H1 (cell line): ENCODE results near the gene IL2RG. TPM values are rescaled to one million over a fixed set of nuclear protein-coding genes. Genes with fewer than 3 reads are reported as not detected.

Experiments used
- CTCF ChIA-PET: fragments of 300-600 bp; sonication (Branson Sonifier 250); formaldehyde crosslinking; loops from one replicate; lab custom pipeline; 2021; ENCODE audit not compliant: partially characterized antibody; lab: Charles Lee
- POLR2A ChIA-PET: fragments of 300-600 bp; sonication (Branson Sonifier 250); formaldehyde crosslinking; loops from one replicate; lab custom pipeline; 2021; ENCODE audit warnings: inconsistent platforms; ENCODE audit not compliant: partially characterized antibody; lab: Charles Lee
- DNase-seq, 2 experiments: peaks; one replicate each; pipeline versions ENCODE4 v3.0.0 to v3.0.0-alpha.2; 2010 to 2022; ENCODE audit warnings: low spot score in 2 of 2, low read depth in 1 of 2, mixed read lengths in 1 of 2
- FAIRE-seq: peaks from 2 replicates; lab custom pipeline; 2011; peaks lifted over from hg19 to GRCh38; lab: Jason Lieb, UNC
- H2AFZ ChIP-seq: 2 replicates; pipeline ENCODE4 v1.8.1; 2012; ENCODE audit warnings: low read length, inconsistent platforms
- H2AK5ac ChIP-seq: 2 replicates; pipeline ENCODE4 v1.6.1; 2013; ENCODE audit warnings: low read depth, low read length
- H2BK120ac ChIP-seq: replicated peaks from 2 replicates; pipeline ENCODE3; 2013; ENCODE audit warnings: low read depth, low read length, inconsistent platforms
- H2BK12ac ChIP-seq: 2 replicates; pipeline ENCODE4 v1.6.1; 2013; ENCODE audit warnings: low read depth, low read length
- H2BK15ac ChIP-seq: 2 replicates; pipeline ENCODE4 v1.6.1; 2013; ENCODE audit warnings: low read length
- H2BK20ac ChIP-seq: 2 replicates; pipeline ENCODE4 v1.6.1; 2013; ENCODE audit warnings: low read length
- H2BK5ac ChIP-seq: 2 replicates; pipeline ENCODE4 v1.6.1; 2013; ENCODE audit warnings: low read depth, low read length
- H3K14ac ChIP-seq: 2 replicates; pipeline ENCODE4 v1.6.1; 2013; ENCODE audit warnings: inconsistent platforms; ENCODE audit not compliant: insufficient read length
- H3K18ac ChIP-seq: 2 replicates; pipeline ENCODE4 v1.6.1; 2013; ENCODE audit warnings: low read length; ENCODE audit errors: extremely low read depth
- H3K23ac ChIP-seq: 2 replicates; pipeline ENCODE4 v1.6.1; 2013; ENCODE audit warnings: inconsistent platforms; ENCODE audit not compliant: insufficient read length
- H3K23me2 ChIP-seq: 2 replicates; pipeline ENCODE4 v1.6.1; 2013; ENCODE audit warnings: low read depth, low read length
- H3K27ac ChIP-seq: 2 replicates; pipeline ENCODE4 v1.6.1; 2011; ENCODE audit warnings: low read depth, low read length, inconsistent platforms
- H3K27me3 ChIP-seq, 4 experiments: replicated peaks in 1 of 4; 1 replicate in 1 of 4; 2 replicates in 3 of 4; pipeline versions ENCODE4 v1.6.1 to v1.8.1; 2011 to 2013; ENCODE audit warnings: low read length in 3 of 4, mild to moderate bottlenecking in 3 of 4, inconsistent platforms in 2 of 4, mixed read lengths in 2 of 4, moderate library complexity in 1 of 4; ENCODE audit not compliant: control insufficient read depth in 3 of 4, insufficient read depth in 3 of 4; ENCODE audit errors: extremely low read depth in 1 of 4
- H3K36me3 ChIP-seq, 4 experiments: 2 replicates each; pipeline versions ENCODE4 v1.6.1 to v1.8.1; 2011 to 2013; ENCODE audit warnings: mild to moderate bottlenecking in 4 of 4, low read length in 3 of 4, moderate library complexity in 2 of 4, control low read depth in 1 of 4, inconsistent platforms in 1 of 4; ENCODE audit not compliant: insufficient read depth in 4 of 4, control insufficient read depth in 2 of 4
- H3K4ac ChIP-seq: replicated peaks from 2 replicates; pipeline ENCODE3; 2013; ENCODE audit warnings: low read length, low read depth, mixed read lengths, inconsistent platforms; ENCODE audit not compliant: insufficient read length
- H3K4me1 ChIP-seq, 4 experiments: replicated peaks in 1 of 4; 1 replicate in 1 of 4; 2 replicates in 3 of 4; pipeline versions ENCODE4 v1.6.1 to v1.8.1; 2011 to 2013; ENCODE audit warnings: low read length in 3 of 4, inconsistent platforms in 2 of 4, mixed read lengths in 1 of 4; ENCODE audit not compliant: insufficient read depth in 4 of 4, control insufficient read depth in 3 of 4
- H3K4me2 ChIP-seq, 2 experiments: 2 replicates each; pipeline versions ENCODE4 v1.6.1 to v1.8.1; 2011 to 2013; ENCODE audit warnings: low read depth in 2 of 2, low read length in 2 of 2, control low read depth in 1 of 2, inconsistent platforms in 1 of 2, mild to moderate bottlenecking in 1 of 2; ENCODE audit not compliant: insufficient read depth in 1 of 2
- H3K4me3 ChIP-seq, 4 experiments: fragments of 200-600, 300-600 bp in 1 of 4; sonication (generic), shearing (Covaris generic), sonication (Bioruptor Twin) in 1 of 4; 2 replicates each; pipeline versions ENCODE4 v1.5.1 to v1.8.1; 2011 to 2016; ENCODE audit warnings: low read length in 4 of 4, low read depth in 3 of 4, control low read depth in 2 of 4, inconsistent platforms in 2 of 4, mild to moderate bottlenecking in 2 of 4, mixed read lengths in 1 of 4, moderate library complexity in 1 of 4; ENCODE audit not compliant: insufficient read depth in 2 of 4; ENCODE audit errors: extremely low read depth in 1 of 4
- H3K56ac ChIP-seq: replicated peaks from 2 replicates; pipeline ENCODE3; 2013; ENCODE audit warnings: low read depth, mild to moderate bottlenecking, mixed read lengths, low read length, inconsistent platforms; ENCODE audit not compliant: insufficient read length
- H3K79me1 ChIP-seq: 2 replicates; pipeline ENCODE4 v1.6.1; 2013; ENCODE audit warnings: low read depth, low read length, control low read depth
- H3K79me2 ChIP-seq, 2 experiments: 2 replicates each; pipeline versions ENCODE4 v1.6.1 to v1.8.1; 2012 to 2013; ENCODE audit warnings: low read length in 2 of 2, mild to moderate bottlenecking in 2 of 2, inconsistent platforms in 1 of 2; ENCODE audit not compliant: insufficient read depth in 2 of 2, control insufficient read depth in 1 of 2
- H3K9ac ChIP-seq, 4 experiments: replicated peaks in 1 of 4; 1 replicate in 1 of 4; 2 replicates in 3 of 4; pipeline versions ENCODE4 v1.6.1 to v1.8.1; 2011 to 2013; ENCODE audit warnings: low read depth in 3 of 4, low read length in 3 of 4, control low read depth in 2 of 4, mild to moderate bottlenecking in 2 of 4, moderate library complexity in 2 of 4, inconsistent platforms in 1 of 4; ENCODE audit errors: extremely low read depth in 1 of 4
- H3K9me3 ChIP-seq, 2 experiments: 2 replicates each; pipeline versions ENCODE4 v1.6.1 to v1.8.1; 2012 to 2013; ENCODE audit warnings: mild to moderate bottlenecking in 2 of 2, moderate library complexity in 2 of 2, control low read depth in 1 of 2, inconsistent platforms in 1 of 2, low read depth in 1 of 2, low read length in 1 of 2, mixed read lengths in 1 of 2; ENCODE audit not compliant: insufficient read depth in 2 of 2
- H4K20me1 ChIP-seq, 2 experiments: replicated peaks in 1 of 2; 2 replicates each; pipeline versions ENCODE3 to v1.8.1; 2011 to 2013; ENCODE audit warnings: inconsistent platforms in 2 of 2, low read length in 2 of 2, mild to moderate bottlenecking in 1 of 2; ENCODE audit not compliant: insufficient read depth in 2 of 2, control insufficient read depth in 1 of 2
- H4K5ac ChIP-seq: 2 replicates; pipeline ENCODE4 v1.6.1; 2013; ENCODE audit warnings: low read length, low read depth, mixed read lengths, inconsistent platforms; ENCODE audit not compliant: insufficient read length
- H4K8ac ChIP-seq: 2 replicates; pipeline ENCODE4 v1.8.0; 2013; ENCODE audit warnings: mild to moderate bottlenecking, moderate library complexity, low read length, inconsistent platforms; ENCODE audit not compliant: insufficient read depth; ENCODE audit errors: extremely low read depth
- H4K91ac ChIP-seq: replicated peaks from 2 replicates; pipeline ENCODE3; 2013; ENCODE audit warnings: low read length, mixed read lengths, inconsistent platforms; ENCODE audit not compliant: insufficient read length
- CHD1 ChIP-seq: IDR thresholded peaks from 2 replicates; pipeline ENCODE4 v1.6.1; 2012; ENCODE audit warnings: low read depth, low read length, improper control_type of control experiment
- CTBP2 ChIP-seq: IDR thresholded peaks from 2 replicates; pipeline ENCODE4 v1.7.0; 2011; ENCODE audit warnings: borderline replicate concordance, mild to moderate bottlenecking, moderate library complexity, mixed read lengths, low read length; ENCODE audit not compliant: insufficient read depth, insufficient read length
- CTCF ChIP-seq, 3 experiments: IDR thresholded peaks; 1 replicate in 2 of 3; 2 replicates in 1 of 3; pipeline versions ENCODE4 v1.5.1 to v1.6.1; 2011; ENCODE audit warnings: low read length in 3 of 3, mild to moderate bottlenecking in 3 of 3, inconsistent platforms in 2 of 3, low read depth in 1 of 3, moderate library complexity in 1 of 3; ENCODE audit not compliant: insufficient read depth in 1 of 3; ENCODE audit errors: control extremely low read depth in 1 of 3
- EP300 ChIP-seq, 2 experiments: IDR thresholded peaks; 1 replicate in 1 of 2; 2 replicates in 1 of 2; pipeline ENCODE4 v1.6.1; 2011 to 2012; ENCODE audit warnings: low read depth in 2 of 2, low read length in 2 of 2, mild to moderate bottlenecking in 2 of 2, borderline replicate concordance in 1 of 2, inconsistent platforms in 1 of 2, moderate library complexity in 1 of 2
- JUN ChIP-seq: IDR thresholded peaks from 2 replicates; pipeline ENCODE4 v1.6.1; 2011; ENCODE audit warnings: low read depth, mild to moderate bottlenecking, improper control_type of control experiment, low read length
- RBBP5 ChIP-seq: IDR thresholded peaks from 2 replicates; pipeline ENCODE4 v1.7.1; 2012; ENCODE audit warnings: low read depth, mild to moderate bottlenecking, inconsistent platforms, low read length, moderate library complexity, borderline replicate concordance
- RXRA ChIP-seq: IDR thresholded peaks from 2 replicates; pipeline ENCODE4 v1.6.1; 2011; ENCODE audit warnings: low read depth, mild to moderate bottlenecking, low read length, moderate library complexity; ENCODE audit not compliant: insufficient read depth
- TAF7 ChIP-seq: optimal IDR thresholded peaks from 2 replicates; pipeline ENCODE3; 2011; ENCODE audit warnings: low read depth, mild to moderate bottlenecking, inconsistent platforms, low read length, moderate library complexity, borderline replicate concordance
- WGBS, 2 experiments: shearing (Covaris generic) in 1 of 2; methylation state at CpG; one replicate each; pipeline versions ENCODE4 v1.1.6 to v1.1.7; 2013 to 2015; ENCODE audit warnings: low lambda C conversion rate in 2 of 2, mixed read lengths in 2 of 2, inconsistent platforms in 1 of 2, low coverage in 1 of 2, missing lambda C conversion rate in 1 of 2; ENCODE audit not compliant: insufficient replicate concordance in 2 of 2, insufficient coverage in 1 of 2, insufficient read length in 1 of 2; ENCODE audit errors: extremely low coverage in 1 of 2, missing lambda C conversion rate in 1 of 2; 5-methylcytosine and 5-hydroxymethylcytosine counted together
- polyA plus RNA-seq, 7 experiments: library from polyadenylated mRNA; depleted of rRNA in 3 of 7; stranded (reverse) in 5 of 7; unstranded in 2 of 7; fragments of >200 nt in 5 of 7; fragments of 200-250 nt in 2 of 7; gene quantifications; 1 replicate in 5 of 7; 2 replicates in 1 of 7; 4 replicates in 1 of 7; pipeline versions ENCODE4 v1.2.1 to v1.2.3, GENCODE V29; 2011 to 2013; ENCODE audit warnings: missing spikeins in 2 of 7, mixed read lengths in 2 of 7
- total RNA-seq: library from RNA; stranded (reverse); fragmentation: NEBNext Ultra II Directional; extraction: Animal tissue kit (Norgen Biotek cat#: 25700); gene quantifications from 2 replicates; pipeline ENCODE4 v1.2.1, GENCODE V29; 2021

Gene IL2RG
- total and polyA plus RNA-seq, 2 of the 8 experiments (the other 6 are each of a cell fraction or from before 2014, with no cell fraction given) = not detected

GRCh38 chrX:71147496-71148277, 36.3 kb upstream of the IL2RG start:
- Histone ChIP-seq H3K9ac (no peak overlapping the region), H3K23ac (no peak overlapping the region), H2AFZ (no peak overlapping the region), H2BK20ac (no peak overlapping the region), H3K4me2 (no peak overlapping the region; a peak in 1 of 4 replicates), H2BK5ac (no peak overlapping the region), H3K4me3 (no peak overlapping the region), H2BK120ac (no peak overlapping the region), H3K14ac (no peak overlapping the region), H3K9me3 (no peaks in the 10 kb centered on the region), H4K5ac (no peak overlapping the region), H3K27ac (no peak overlapping the region), H2BK15ac (no peak overlapping the region), H3K27me3 (no peaks in the 10 kb centered on the region), H3K79me2 (no peaks in the 10 kb centered on the region), H3K56ac (no peak overlapping the region), H3K23me2 (peaks cover 5% of the 10 kb centered on the region; the same call in 1 of the 2 replicates), H3K79me1 (no peaks in the 10 kb centered on the region), H3K36me3 (peaks cover 0 to 4% (median 0%) of the 10 kb centered on the region in 4 experiments; a peak in 1 of 8 replicates), H2AK5ac (no peak overlapping the region), H2BK12ac (no peak overlapping the region), H3K18ac (no peak overlapping the region), H4K91ac (no peak overlapping the region), H3K4ac (no peak overlapping the region), H3K4me1 (peaks cover 4 to 17% (median 6%) of the 10 kb centered on the region in 4 experiments), H4K20me1 (no peaks in the 10 kb centered on the region), H4K8ac (no peak overlapping the region)
- 87% methylated on average over 12 of the region's 28 CpGs; no CpG with 5 or more reads in 1 of the 2 experiments for WGBS, 2 experiments
- DNase-seq = no peak
- CTCF ChIA-PET = interaction anchor here (0.7 to 1.6 kb wide), 6 partner anchors 11 to 150 kb away, joined by 3 to 5 read pairs (median 4); no protein-coding TSS in a partner anchor
- POLR2A ChIA-PET = interaction anchor here (0.6 to 1.4 kb wide), 7 partner anchors 30 to 724 kb away, joined by 3 to 6 read pairs (median 3); partner anchors contain the start of gene GDPD2
- FAIRE-seq = no peak
- no peak for TF ChIP-seq RXRA
- TF ChIP-seq TAF7 = no peak
- no peak for TF ChIP-seq CTBP2
- no peak for TF ChIP-seq JUN
- peak in 2 of 3 experiments; percentile 7 to 19; a peak in 2 of 4 replicates for TF ChIP-seq CTCF (IDR thresholded peaks at IDR 0.05; ENCODE audit: control extremely low read depth in 1 of 3, insufficient read depth in 1 of 3, low read depth in 1 of 3, low read length in 3 of 3)
- TF ChIP-seq CHD1 = no peak
- no peak for TF ChIP-seq EP300 (IDR thresholded peaks at IDR 0.05; ENCODE audit: borderline replicate concordance in 1 of 2, low read depth in 2 of 2, low read length in 2 of 2)
- TF ChIP-seq RBBP5 = no peak
